ENCODE data around the gene KRT81.
A peak's percentile ranks its signal among the peaks of the same experiment; 100 is the strongest.
"Not testable (repeated sequence)": the region's sequence is repeated elsewhere in the genome, so short reads cannot be mapped to it uniquely, and the experiment has no call there.

KRT81 gene

GRCh38 chr12:52319097-52319496, 27.8 kb upstream of the KRT81 start:
- in situ Hi-C loops (cut with MboI; ENCODE audit: low pct_unique_long_range_greater_than_20kb, low sequenced_read_pairs, unreplicated experiment) = no loop called here
- DNase-seq (ENCODE audit: low spot score) = no peak
- TF ChIP-seq CTCF (IDR thresholded peaks at IDR 0.05; ENCODE audit: extremely low read depth, insufficient read depth, missing control alignments) = no peak

- DNase-seq (ENCODE audit: low spot score) = no peak
- TF ChIP-seq CTCF (IDR thresholded peaks at IDR 0.05; ENCODE audit: extremely low read depth, insufficient read depth, missing control alignments) = no peak
- in situ Hi-C loops (cut with MboI; ENCODE audit: low pct_unique_long_range_greater_than_20kb, low sequenced_read_pairs, unreplicated experiment) = no loop called here
Measured at GRCh38 chr12:52318241-52318990, 27.1 kb upstream of the KRT81 start.

GRCh38 chr12:52317468-52318052, 26.2 kb upstream of the KRT81 start:
- in situ Hi-C loops (cut with MboI; ENCODE audit: low pct_unique_long_range_greater_than_20kb, low sequenced_read_pairs, unreplicated experiment) = no loop called here
- no peak for DNase-seq (ENCODE audit: low spot score)
- no peak for TF ChIP-seq CTCF (IDR thresholded peaks at IDR 0.05; ENCODE audit: extremely low read depth, insufficient read depth, missing control alignments)

GRCh38 chr12:52316701-52317100, 25.4 kb upstream of the KRT81 start:
- no peak for DNase-seq (ENCODE audit: low spot score)
- no peak for TF ChIP-seq CTCF (IDR thresholded peaks at IDR 0.05; ENCODE audit: extremely low read depth, insufficient read depth, missing control alignments)
- in situ Hi-C loops (cut with MboI; ENCODE audit: low pct_unique_long_range_greater_than_20kb, low sequenced_read_pairs, unreplicated experiment) = no loop called here

- in situ Hi-C loops (cut with MboI; ENCODE audit: low pct_unique_long_range_greater_than_20kb, low sequenced_read_pairs, unreplicated experiment) = no loop called here
- no peak for DNase-seq (ENCODE audit: low spot score)
- no peak for TF ChIP-seq CTCF (IDR thresholded peaks at IDR 0.05; ENCODE audit: extremely low read depth, insufficient read depth, missing control alignments)
Measured at GRCh38 chr12:52316290-52316689, 25.0 kb upstream of the KRT81 start.

- peak; percentile 46 for TF ChIP-seq CTCF (IDR thresholded peaks at IDR 0.05; ENCODE audit: extremely low read depth, insufficient read depth, missing control alignments)
- DNase-seq (ENCODE audit: low spot score); in situ Hi-C loops (cut with MboI; ENCODE audit: low pct_unique_long_range_greater_than_20kb, low sequenced_read_pairs, unreplicated experiment): not testable (repeated sequence)
Measured at GRCh38 chr12:52315721-52316120, 24.4 kb upstream of the KRT81 start.
